GM12864 (cell line): ENCODE results near the gene C3orf20.

ENCODE experiments used
- DNase-seq: peaks from one replicate; pipeline ENCODE4 v3.0.0-alpha.2; 2011; ENCODE audit warnings: low read depth
- H3K4me3 ChIP-seq: 2 replicates; pipeline ENCODE4 v1.5.1; 2011; ENCODE audit warnings: mild to moderate bottlenecking, low read depth, low read length, control low read depth
- TF ChIP-seq, protein P1 (sequence below): IDR thresholded peaks from 2 replicates; pipeline ENCODE4 v1.5.1; 2011; ENCODE audit warnings: low read depth, mild to moderate bottlenecking, moderate library complexity, low read length, control low read depth, inconsistent platforms; ENCODE audit errors: missing control alignments

The C3orf20 gene

DNA sequence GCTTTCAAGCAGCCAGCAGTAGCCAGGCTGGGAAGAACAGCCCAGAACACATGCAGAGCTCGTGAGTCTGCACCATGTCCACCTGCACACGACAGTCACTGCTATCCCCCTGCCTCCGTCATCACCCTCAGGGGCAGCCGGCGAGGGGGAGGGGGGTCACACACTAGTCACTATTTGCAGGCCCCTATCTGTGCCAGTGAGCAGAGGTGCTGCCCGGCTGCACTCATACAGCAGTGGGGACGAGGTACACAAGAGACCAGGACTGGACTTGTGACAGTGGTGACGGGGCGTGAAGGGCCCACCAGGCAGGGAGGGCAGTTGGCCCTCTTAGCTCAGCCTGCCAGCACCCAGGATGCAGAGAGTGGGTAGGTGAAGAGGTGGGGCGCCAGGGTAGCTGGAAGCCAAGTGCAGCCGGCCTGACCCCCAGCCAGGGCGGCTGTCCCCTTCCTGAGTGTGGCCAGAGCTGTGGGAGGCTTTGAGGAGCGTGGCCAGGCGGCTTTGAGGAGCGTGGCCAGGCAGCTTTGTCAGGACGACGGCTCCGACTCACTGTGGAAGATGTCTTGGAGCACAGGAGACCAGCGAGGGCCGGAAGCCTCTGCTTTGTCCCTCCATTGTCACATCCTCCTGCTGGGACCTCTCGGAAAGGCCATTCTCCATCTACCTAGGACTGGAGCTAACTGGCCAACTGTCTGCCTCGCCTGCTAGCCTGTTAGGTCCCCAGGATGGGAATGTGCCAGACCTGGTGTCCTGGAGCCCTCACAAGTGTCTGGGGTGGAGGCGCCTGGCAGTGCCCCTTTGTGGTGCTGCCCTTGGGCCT is 91.7 kb downstream of the C3orf20 start:
- TF ChIP-seq, protein P1, sequence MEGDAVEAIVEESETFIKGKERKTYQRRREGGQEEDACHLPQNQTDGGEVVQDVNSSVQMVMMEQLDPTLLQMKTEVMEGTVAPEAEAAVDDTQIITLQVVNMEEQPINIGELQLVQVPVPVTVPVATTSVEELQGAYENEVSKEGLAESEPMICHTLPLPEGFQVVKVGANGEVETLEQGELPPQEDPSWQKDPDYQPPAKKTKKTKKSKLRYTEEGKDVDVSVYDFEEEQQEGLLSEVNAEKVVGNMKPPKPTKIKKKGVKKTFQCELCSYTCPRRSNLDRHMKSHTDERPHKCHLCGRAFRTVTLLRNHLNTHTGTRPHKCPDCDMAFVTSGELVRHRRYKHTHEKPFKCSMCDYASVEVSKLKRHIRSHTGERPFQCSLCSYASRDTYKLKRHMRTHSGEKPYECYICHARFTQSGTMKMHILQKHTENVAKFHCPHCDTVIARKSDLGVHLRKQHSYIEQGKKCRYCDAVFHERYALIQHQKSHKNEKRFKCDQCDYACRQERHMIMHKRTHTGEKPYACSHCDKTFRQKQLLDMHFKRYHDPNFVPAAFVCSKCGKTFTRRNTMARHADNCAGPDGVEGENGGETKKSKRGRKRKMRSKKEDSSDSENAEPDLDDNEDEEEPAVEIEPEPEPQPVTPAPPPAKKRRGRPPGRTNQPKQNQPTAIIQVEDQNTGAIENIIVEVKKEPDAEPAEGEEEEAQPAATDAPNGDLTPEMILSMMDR, result no peak
- H3K4me3 ChIP-seq, result no peak overlapping the region
- DNase-seq, result no peak

DNA sequence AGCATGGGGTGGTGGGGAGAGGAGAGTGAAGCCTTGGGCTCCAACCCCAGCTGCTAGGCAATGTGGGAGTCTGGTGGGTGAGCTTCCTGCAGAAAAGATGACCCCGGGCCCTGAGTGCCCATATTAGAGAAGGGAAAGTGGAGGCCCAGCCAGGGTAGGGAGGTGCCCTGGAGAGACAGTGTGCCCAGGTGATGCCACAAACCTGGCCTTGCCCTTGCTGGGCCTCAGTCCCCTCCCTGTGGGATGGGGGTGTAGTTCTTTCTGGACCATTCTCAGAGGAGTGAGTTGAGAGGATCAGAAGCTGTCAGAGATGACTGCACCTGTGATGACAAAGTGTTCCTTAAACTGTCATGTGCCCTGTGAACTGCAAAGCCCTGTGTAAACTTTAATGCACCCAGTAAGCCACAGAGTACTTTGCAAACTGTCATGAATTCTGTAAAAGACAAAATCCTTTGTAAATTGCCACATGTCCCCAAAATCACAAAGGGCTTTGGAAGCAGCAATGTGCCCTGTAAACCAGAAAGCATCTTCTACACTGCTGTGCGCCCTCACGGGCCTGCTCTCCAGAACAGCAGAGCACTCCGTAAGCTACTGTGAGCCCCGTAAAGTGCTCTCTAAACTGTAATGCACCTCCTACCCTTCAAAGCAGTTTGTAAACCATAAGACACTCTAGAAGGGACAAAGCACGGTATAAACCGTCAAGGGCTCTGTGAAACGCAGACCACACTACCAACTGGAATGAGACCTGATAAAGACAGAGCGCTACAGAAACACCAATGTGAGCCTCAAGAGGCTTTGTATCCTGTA is 92.5 kb downstream of the C3orf20 start:
- H3K4me3 ChIP-seq, result no peak overlapping the region
- DNase-seq, result no peak
- TF ChIP-seq, protein P1, result no peak

DNA sequence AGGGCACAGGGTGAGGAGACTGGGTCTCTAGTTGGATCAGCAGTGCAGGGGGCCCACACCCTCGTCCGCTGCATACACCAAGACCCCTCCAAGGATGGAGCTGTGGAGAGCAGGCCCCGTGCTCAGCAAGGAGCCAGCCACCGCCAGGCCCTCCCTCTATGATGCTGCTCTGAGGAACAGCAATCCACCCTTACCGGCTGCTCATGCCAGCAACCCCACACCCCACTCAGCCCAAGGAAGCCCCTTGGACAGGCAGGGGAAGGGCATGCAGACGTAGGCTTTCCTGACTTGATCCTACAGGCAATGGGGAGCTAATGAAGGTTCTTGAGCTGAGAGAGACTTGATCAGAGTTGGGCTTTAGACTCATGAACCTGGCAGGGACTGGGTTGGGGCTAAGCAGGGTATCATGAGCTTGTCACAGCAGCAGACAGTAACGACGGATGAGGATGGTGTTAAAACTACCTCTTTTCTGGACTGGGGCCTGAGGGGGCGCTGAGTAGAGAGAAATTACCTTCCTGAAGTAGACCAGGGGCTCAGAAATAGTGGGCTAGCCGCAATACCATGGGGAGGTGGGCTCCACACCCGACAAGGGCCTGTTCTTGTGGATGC is 93.3 kb downstream of the C3orf20 start:
- TF ChIP-seq, protein P1, result no peak
- H3K4me3 ChIP-seq, result no peak overlapping the region
- DNase-seq, result no peak

DNA sequence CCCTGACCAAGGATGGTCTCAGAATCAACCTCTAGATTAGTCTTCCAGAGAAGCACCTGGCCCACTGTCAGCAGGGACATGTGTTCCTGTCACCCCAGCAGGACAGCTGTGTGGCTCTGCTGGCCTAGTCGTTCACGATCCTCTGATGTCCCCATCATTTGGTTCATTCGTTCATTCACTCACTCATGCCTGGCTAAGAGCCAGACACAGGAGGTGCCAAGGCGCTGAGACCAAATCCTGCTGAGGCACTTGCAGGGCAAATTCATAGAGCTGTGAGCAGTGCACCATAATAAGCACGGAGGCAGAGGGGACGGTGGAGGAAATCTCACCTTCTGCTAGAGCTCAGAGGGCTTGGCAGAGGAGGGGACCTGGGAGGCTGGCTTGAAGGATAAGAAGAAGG is 93.9 kb downstream of the C3orf20 start:
- DNase-seq, result no peak
- TF ChIP-seq, protein P1, result no peak

DNA sequence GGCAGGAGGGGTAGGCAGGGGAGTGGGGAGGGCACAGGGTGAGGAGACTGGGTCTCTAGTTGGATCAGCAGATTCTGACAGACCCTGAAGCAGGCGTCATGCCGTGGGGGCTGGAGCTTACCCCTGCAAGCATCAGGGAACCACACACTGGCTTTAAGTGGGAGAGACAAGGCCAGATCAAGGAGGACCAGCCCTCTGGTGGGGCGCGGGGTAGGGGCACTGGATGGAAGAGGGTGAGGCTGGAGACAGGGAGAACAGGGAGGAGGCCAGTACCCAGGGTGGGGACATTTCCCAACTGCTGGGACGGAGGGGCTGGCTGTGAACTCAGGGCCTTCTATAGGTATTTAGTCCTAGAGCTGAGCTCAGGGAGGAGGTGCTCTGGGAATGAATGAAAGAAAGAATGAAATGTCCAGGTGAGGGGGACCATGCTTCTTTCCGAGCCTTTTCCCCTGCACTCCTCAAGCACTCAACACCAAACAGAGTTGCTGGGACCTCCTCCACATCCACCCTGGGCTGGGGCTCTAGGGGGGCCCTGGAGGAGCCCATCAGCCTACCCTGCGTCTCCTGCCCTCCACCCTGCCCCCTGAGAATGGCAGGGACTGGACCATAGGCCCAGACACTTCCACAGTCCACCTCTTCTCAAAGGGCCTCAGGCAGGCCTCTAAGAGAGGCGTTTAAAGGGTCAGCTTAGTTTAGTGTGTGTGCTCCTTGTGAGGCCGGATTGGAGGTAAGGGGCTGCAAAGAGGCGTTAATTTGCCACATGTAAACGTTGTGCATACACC is 94.8 kb downstream of the C3orf20 start:
- TF ChIP-seq, protein P1, result no peak
- no peak overlapping the region for H3K4me3 ChIP-seq
- no peak for DNase-seq

More for the DNA sequence above, 93.9 kb downstream of the C3orf20 start:
- no peak overlapping the region for H3K4me3 ChIP-seq

DNA sequence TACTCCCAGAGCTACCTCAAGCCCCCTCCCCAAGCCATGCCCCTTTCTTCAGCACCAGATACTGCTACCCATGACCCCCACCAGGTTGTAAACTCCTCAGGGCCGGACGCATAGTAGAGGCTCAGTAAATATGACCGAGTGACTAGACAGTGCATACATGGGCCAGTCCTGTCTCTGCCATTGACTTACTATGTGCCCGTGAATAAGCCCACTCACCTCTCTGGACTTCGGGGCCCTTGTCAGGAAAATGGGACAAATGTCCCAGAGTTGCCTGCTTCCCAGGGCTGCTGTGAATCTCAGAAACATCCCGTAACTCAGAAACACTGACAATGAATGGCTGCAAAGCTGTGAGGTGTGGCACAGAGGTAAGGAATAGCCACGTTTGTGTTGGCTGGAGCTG is 95.7 kb downstream of the C3orf20 start:
- TF ChIP-seq, protein P1, result no peak

More for the DNA sequence above, 95.7 kb downstream of the C3orf20 start:
- DNase-seq, result no peak
- no peak overlapping the region for H3K4me3 ChIP-seq
